ENCODE measurements around the gene MBNL1. TPM values are rescaled to one million over a fixed set of nuclear protein-coding genes. Genes with fewer than 3 reads are reported as not detected.

The MBNL1 gene
- total RNA-seq, 1 donor from 2014 or later, result 311 TPM

DNA sequence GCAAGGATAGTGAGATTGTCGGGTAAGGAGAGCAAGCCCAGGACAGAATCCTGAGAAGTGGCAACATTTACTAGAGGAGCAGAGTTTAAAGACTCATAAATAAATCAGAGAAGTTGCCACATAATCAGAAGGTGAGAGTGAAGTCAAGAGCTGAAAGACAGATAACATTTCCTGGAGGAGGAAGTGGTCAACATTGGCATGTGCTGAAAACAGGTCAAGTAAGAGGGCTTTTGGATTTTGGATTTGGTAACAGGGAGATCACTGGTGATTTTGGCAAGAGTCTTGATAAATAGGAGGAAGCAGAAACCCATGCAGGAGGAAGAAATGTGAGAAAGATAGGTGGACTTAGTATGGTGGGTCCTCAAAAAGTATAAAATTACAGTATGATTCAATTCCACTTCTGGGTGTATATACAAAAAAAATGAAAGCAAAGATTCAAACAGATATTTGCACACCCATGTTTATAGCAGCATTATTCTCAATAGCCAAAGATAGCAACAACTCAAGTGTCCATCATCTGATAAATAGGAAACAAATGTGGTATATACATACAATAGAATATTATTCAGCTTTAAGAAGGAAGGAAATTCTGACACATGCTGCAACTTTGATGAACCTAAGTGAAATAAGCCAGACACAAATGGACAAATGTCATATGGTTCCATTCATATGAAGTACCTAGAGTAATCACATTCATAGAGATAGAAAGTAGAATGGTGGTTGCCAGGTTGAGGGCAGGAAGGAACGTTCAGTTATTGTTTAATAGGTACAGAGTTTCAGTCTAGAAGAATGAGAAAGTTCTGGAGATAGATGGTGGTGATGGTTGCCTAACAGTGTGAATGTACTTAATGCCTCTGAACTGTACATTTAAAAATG lies 27.3 kb upstream of the MBNL1 start:
- DNase-seq (ENCODE audit: extremely low spot score in 2 of 2), result no peak
- no peaks in the 10 kb centered on the region for H3K36me3 ChIP-seq
- no peaks in the 10 kb centered on the region for H3K4me1 ChIP-seq
- no peak overlapping the region for H3K27ac ChIP-seq
- no peak overlapping the region for H3K4me3 ChIP-seq
- TF ChIP-seq, protein P1, sequence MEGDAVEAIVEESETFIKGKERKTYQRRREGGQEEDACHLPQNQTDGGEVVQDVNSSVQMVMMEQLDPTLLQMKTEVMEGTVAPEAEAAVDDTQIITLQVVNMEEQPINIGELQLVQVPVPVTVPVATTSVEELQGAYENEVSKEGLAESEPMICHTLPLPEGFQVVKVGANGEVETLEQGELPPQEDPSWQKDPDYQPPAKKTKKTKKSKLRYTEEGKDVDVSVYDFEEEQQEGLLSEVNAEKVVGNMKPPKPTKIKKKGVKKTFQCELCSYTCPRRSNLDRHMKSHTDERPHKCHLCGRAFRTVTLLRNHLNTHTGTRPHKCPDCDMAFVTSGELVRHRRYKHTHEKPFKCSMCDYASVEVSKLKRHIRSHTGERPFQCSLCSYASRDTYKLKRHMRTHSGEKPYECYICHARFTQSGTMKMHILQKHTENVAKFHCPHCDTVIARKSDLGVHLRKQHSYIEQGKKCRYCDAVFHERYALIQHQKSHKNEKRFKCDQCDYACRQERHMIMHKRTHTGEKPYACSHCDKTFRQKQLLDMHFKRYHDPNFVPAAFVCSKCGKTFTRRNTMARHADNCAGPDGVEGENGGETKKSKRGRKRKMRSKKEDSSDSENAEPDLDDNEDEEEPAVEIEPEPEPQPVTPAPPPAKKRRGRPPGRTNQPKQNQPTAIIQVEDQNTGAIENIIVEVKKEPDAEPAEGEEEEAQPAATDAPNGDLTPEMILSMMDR (IDR thresholded peaks at IDR 0.05), result no peak
- TF ChIP-seq POLR2A (IDR thresholded peaks at IDR 0.05), result no peak
- no peak for TF ChIP-seq POLR2AphosphoS5 (IDR thresholded peaks at IDR 0.05; ENCODE audit: insufficient read depth in 1 of 2, low read depth in 1 of 2)
- intact Hi-C loops (cut with DNase I), result no loop called here
- no peaks in the 10 kb centered on the region for H3K9me3 ChIP-seq
- H3K27me3 ChIP-seq, result no peaks in the 10 kb centered on the region

DNA sequence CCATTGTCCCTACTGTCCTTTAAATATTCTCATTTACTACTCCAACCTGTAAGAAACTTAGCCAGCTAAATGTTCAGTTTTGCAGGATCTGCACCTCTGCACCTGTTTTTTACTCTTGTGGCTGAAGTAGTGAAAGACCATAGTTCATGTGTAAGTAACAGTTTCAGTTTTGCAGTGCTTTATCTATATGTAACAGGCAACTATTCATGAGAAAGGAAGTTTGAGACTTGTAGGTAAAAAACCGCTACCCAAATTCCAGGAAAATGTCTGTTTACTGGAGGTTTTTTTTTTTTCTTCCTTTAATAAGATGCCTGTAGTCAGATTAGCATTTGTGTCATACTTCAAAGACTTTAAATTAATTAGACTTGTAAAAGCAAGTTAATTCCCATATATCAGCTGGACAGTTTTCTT lies 25.4 kb upstream of the MBNL1 start:
- Histone ChIP-seq H3K4me3 (no peak overlapping the region), H3K27ac (no peak overlapping the region)

DNA sequence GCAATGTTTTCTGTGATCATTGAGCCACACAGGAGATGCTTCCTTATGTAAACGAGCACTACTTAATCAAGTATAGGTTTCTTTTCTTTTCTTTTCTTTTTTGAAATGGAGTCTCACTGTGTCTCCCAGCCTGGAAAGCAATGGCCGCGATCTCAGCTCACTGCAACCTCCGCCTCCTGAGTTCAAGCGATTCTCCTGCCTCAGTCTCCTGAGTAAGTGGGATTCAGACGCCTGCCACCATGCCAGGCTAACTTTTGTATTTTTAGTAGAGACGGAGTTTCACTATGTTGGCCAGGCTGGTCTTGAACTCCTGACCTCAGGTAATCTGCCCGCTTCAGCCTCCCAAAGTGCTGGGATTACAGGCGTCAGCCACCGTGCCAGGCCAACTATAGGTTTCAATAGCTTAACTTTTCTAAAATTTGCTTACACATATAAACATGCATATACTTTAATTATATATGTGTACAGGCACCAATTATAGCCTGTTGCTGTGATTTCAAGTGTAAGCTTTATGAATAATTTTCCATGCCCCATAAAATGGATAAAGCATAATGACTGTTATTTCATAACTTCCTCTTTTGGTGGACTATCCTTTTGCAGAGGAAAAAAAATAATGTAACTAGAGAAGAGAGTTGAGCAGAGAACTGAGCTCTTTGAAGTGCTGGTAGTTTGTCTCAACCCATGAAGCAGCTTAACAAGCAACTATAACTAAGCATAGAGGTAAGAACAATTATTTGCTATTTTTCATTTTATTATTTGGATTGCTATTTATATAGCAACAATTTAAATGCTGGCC lies 24.8 kb upstream of the MBNL1 start:
- H3K4me3 ChIP-seq, result no peak overlapping the region
- intact Hi-C loops (cut with DNase I), result no loop called here
- TF ChIP-seq POLR2AphosphoS5 (IDR thresholded peaks at IDR 0.05; ENCODE audit: insufficient read depth in 1 of 2, low read depth in 1 of 2) (no peak), POLR2A (IDR thresholded peaks at IDR 0.05) (no peak)
- TF ChIP-seq, protein P1 (IDR thresholded peaks at IDR 0.05), result no peak

More for the DNA sequence above, 25.4 kb upstream of the MBNL1 start:
- no peaks in the 10 kb centered on the region for H3K9me3 ChIP-seq
- H3K27me3 ChIP-seq, result no peaks in the 10 kb centered on the region
- TF ChIP-seq POLR2AphosphoS5 (IDR thresholded peaks at IDR 0.05; ENCODE audit: insufficient read depth in 1 of 2, low read depth in 1 of 2) (no peak), POLR2A (IDR thresholded peaks at IDR 0.05) (no peak)
- TF ChIP-seq, protein P1 (IDR thresholded peaks at IDR 0.05), result no peak
- no peaks in the 10 kb centered on the region for H3K4me1 ChIP-seq
- intact Hi-C loops (cut with DNase I), result no loop called here
- no peaks in the 10 kb centered on the region for H3K36me3 ChIP-seq
- DNase-seq (ENCODE audit: extremely low spot score in 2 of 2), result no peak

DNA sequence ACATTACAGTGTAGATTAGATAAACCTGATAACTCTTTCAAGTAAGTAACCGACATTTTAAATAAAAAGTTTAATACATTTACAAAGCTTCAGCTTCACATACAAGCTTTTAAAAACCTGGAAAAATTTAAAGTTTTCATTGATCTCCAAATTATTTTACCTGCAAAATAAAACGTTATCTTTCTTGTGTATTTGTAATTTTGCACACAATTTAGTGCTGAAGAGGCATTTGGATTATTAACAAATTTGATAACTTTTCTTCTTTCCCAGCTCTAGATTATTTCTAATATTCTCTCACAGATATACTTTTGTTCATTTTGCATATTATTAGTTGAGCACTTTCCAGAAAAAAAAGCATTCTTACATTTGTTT lies 24.2 kb upstream of the MBNL1 start:
- no peaks in the 10 kb centered on the region for H3K36me3 ChIP-seq
- DNase-seq (ENCODE audit: extremely low spot score in 2 of 2), result no peak
- no peaks in the 10 kb centered on the region for H3K9me3 ChIP-seq
- H3K4me1 ChIP-seq, result no peaks in the 10 kb centered on the region
- no peaks in the 10 kb centered on the region for H3K27me3 ChIP-seq
- TF ChIP-seq, protein P1 (IDR thresholded peaks at IDR 0.05), result no peak
- no peak for TF ChIP-seq POLR2A (IDR thresholded peaks at IDR 0.05)
- no peak for TF ChIP-seq POLR2AphosphoS5 (IDR thresholded peaks at IDR 0.05; ENCODE audit: insufficient read depth in 1 of 2, low read depth in 1 of 2)
- intact Hi-C loops (cut with DNase I), result no loop called here
- no peak overlapping the region for H3K4me3 ChIP-seq
- H3K27ac ChIP-seq, result no peak overlapping the region

More for the DNA sequence above, 24.8 kb upstream of the MBNL1 start:
- no peaks in the 10 kb centered on the region for H3K4me1 ChIP-seq
- no peak for DNase-seq (ENCODE audit: extremely low spot score in 2 of 2)
- no peaks in the 10 kb centered on the region for H3K9me3 ChIP-seq
- H3K27ac ChIP-seq, result no peak overlapping the region
- no peaks in the 10 kb centered on the region for H3K36me3 ChIP-seq
- no peaks in the 10 kb centered on the region for H3K27me3 ChIP-seq

Measured in vagina (tissue), 2 donors.